ENCODE results near the gene TPH2.

TPH2 gene

DNA sequence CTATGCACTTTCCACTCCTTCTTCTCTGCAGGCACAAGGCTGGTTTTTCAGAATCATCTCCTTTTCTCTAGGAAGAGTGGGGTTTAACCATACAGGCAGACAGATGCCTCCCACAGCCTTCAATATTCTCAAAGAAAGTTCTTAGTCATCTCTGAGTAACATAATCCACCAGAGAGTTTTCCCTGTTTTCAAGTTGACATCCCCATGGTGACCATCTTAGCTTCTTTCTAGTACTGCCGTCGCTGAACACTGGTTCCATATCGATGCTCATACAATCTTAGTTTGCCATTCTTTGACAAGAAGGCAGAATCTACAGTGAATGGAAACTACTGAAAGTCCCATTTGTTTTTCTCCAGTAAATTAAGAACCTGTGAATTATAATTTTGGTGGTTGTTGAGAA, 28.6 kb downstream of the TPH2 start:
- no peak for DNase-seq

DNA sequence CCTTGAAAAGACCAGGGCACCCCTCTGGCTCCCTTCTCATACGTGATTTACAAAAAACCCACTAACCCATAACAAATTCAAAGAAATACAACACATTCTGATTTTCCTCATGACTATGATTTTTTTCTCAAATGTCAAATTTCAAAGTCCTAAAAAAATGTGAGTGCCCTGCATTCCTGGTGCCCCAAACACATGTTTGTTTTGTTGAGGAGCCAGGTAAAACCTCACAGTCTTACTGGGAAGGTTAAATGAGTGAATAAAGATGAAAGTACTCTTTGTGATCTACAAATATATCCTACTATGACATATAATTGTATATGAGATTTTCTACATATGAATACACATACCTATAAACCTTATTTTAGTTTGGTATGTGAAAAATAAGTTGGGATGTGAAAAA, 30.7 kb downstream of the TPH2 start:
- DNase-seq = no peak

DNA sequence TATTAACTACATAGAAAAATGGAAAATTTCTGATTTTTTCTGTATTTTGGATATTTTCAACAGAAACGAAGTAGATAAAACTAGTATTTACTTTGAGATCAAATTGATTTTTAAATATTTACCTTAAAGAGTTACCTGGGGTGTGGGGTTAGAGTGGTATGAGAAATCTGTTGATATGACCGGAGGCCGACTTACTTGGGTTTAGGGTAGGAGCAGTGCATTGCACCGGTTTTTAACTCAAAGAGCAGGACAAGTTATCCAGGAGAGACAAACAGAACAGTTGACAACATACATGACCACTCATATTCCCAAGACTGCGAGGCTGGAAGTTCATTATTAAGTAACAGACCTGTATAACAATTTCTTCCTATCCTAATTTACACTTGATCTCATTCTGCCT, 31.4 kb downstream of the TPH2 start:
- no peak for DNase-seq

DNA sequence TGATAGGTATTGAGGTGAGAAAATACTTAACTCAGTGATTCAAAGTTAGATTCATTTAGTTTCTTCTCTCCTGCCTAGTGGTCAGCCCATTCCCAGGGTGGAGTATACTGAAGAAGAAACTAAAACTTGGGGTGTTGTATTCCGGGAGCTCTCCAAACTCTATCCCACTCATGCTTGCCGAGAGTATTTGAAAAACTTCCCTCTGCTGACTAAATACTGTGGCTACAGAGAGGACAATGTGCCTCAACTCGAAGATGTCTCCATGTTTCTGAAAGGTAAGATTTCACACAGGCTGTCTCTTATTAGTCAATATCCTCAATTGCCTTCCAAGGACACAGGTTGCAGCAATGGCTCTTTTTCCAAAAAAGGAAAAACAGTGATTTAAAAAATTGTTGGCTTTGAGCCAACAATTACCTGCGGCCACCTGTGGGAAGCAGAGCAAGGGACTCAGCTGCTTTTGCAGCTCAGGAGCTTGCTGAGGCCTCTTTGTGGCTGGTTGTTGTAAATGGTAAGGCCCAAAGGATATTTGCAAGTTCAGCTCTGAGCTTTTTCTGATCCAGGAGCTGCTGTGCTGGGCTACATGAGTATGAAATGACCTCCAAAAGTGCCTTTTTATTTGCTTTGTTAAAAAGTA, 33.9 kb downstream of the TPH2 start:
- DNase-seq = no peak

DNA sequence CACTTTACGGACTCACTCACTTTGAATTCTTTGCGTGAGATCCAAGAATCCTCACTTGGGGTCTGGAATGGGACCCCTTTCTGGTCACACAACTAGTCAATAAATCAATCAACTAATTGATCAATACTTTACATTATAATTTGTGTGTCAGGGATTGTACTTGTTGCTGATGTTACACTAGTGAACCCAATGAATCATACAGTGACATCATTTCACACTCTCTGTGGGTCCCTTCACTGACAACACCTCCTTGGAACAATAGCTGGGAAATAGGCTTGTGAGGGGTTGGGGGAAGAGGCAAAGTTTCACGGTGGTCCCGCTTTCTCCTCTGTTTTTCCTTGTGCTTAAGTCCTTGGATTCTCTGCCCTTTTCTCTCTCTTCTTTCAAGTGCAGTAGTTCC, 35.0 kb downstream of the TPH2 start:
- DNase-seq = no peak

DNA sequence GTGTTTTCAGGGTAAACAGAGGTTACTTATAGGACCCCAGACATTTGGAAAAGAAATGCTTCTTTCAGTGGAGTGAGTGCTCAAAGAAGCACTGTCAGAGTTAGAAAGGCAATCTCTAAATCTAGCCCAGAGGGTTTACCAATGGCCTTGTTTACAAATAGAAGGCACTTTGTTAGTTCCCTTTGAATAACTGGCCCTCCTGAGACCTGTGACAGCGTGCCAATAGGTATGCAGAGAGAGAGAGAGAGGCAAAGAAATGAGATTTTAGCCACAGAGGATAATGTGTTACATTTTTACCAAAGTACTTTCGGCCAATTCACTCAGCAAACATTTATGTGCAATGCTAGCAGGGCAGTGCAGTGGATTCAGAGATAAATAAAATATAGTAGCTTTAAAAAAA, 41.9 kb downstream of the TPH2 start:
- DNase-seq = no peak

DNA sequence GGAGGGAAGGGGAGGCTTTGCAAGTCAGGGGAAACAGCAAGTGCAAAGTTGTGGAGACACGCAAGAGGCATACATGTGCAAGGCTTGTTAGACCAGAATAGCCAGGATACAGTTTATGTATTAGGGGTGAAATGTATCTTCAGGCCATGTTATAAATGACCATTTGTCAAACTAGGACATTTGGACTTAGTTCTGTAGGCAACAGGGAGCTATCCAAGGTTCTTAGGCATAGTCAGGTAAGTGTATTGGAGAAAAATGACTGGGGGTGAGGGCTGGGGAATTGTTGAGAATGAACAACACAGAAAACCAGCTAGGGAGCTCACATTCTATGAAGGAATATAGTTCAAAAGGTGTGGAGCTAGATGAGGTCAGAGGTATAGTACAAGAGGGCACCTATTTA, 42.5 kb downstream of the TPH2 start:
- DNase-seq = no peak

DNA sequence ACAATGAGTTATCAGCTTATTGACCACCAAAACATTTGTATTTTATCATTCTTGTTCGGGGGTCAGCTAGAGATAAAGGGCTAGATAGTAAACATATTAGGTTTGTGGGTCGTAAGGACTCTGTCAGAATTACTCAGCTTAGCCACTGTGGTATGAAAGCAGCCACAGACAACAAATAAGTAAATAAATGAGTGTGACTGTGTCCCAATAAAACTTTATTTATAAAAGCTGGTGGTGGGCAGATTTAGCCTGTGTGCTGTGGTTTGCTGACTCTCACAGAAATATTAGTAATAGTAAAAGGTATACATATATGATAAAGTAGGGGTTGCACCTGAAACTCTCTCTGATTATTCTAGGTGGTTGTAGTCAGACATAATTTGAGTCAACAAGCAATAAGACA, 56.1 kb downstream of the TPH2 start:
- no peak for DNase-seq

DNA sequence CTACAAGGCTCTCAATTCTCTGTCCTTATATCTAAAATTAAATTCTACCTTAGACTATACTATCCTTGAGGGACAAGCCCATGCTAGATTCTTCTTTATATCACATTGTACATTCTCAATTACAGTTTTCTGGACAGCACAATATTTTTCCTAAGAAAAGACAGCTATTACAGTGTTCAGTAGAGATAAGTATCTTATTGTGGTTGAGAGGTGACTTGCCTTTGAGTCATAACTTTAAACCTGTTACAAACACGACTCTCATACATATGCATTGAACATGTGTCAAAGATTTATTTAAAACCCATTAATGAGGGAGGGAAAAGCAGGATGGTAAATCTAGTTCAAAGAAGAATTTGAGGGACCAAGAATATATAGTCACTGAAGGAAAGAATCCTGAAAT, 61.1 kb downstream of the TPH2 start:
- DNase-seq = no peak

DNA sequence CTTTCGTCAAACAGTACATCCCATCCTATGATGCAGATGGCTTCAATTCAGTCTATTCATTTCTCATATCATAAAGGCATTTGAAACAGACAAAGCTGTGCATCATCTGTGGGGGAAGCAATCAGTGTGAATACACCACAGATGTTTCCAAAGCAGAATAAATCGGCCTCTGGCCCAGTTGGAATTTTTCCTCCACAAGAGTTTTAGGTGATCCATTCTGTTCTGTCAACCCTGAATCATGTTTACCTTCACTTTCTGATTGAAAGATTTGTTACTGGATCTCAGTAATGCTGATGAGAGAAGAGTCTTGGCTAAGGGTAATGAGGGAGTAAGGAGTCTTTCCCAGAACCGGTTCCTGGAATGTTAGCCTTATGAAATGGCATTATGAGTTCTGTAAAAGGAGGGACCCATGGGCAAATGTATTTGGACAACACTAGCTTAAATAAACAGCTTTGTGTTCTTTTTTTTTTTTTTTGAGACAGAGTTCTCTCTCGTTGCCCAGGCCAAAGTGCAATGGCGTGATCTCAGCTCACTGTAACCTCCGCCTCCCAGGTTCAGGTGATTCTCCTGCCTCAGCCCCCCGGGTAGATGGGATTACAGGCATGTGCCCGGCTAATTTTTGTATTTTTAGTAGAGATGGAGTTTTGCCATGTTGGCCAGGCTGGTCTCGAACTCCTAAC, 62.5 kb downstream of the TPH2 start:
- DNase-seq = no peak

DNA sequence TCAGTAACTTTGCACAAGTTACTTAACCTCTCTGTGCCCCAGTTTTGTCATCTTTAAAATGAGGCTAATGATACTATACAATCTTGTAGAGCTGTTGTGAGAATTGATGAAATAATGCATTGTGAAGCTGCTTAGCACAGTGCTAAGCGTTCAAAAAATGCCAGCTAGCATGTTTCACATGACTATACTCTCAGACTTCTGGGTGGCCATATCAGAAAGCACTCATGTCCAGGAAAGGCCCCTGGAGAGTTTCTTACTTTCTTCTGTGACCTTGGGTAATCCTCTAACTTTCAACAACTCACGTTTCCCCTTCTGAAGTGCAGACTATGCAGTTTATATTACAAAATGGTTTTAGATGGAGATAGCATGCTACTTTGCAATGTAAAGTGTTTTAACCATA, 68.1 kb downstream of the TPH2 start:
- DNase-seq = no peak

DNA sequence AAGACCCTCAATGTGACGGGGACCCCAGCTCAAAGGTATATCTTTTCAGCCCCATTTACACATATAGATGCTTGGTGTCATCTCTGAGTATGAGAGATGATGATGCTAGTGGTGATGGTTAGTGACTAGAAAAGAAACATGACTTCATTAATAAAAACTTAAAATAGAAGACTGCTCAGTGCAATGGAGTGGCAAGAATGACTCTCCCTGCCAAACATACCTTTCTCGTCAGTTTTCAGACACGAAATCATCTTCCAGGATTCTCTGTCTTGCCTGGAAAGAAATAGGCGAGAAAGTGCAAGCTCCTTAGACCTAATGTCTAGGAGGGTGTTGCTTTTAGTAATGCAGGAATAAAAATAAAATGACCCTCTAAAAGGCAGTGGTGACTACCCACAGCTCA, 71.7 kb downstream of the TPH2 start:
- no peak for DNase-seq

DNA sequence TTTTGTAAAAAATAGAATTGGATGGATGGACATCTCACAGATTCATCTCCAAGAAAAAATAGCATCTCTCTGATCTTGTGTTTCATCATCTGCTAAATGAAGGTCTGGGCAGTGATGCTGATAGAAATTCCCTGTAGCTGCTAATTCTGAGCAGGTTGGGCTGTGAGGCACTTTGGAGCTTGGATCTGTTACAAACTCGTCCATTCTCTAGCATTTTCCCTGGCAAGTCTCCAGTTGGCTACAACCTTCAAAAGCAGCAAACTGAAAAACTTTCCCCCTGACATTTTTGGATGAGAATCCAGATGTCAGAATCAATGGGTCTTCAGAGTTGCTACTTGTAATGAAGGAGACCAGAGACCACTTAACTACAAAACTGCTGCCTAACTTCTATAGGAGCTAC, 72.7 kb downstream of the TPH2 start:
- no peak for DNase-seq

DNA sequence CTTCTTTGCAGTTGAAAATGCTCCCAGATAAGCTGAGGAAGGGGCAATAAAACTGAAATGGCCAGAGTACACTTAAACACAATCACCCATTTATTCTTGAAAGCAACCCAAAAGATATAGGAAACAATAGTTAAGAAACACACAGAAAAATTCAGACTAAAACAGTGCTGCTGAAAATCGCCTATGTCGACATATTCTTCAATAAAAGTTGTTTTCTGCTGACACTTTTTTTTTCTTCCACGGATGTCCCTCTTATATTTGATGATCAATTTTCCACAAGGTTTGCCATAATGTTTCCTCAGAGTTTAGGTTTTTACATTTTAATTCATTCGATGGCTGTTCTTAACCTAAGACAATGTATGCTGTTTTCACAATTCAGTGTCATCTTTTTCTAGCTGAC, 74.2 kb downstream of the TPH2 start:
- DNase-seq = no peak

DNA sequence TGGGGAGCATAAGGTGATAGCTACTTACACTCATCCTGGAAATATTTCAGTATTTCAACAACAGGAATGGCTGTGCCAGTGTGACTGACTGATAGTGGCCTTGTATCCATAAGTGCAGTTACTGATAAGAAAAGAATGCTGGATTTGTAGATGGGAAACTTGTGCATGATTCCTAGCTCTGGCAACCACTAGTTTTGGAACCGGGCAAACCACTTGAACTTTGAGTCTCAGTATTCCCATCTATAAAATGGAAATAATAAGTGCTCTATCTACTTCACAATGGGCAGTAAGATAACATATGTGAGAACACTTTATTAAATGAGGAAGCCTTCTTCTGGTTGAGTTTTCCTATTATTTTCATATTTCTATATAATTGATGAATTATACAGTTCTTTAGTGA, 77.2 kb downstream of the TPH2 start:
- DNase-seq = no peak

DNA sequence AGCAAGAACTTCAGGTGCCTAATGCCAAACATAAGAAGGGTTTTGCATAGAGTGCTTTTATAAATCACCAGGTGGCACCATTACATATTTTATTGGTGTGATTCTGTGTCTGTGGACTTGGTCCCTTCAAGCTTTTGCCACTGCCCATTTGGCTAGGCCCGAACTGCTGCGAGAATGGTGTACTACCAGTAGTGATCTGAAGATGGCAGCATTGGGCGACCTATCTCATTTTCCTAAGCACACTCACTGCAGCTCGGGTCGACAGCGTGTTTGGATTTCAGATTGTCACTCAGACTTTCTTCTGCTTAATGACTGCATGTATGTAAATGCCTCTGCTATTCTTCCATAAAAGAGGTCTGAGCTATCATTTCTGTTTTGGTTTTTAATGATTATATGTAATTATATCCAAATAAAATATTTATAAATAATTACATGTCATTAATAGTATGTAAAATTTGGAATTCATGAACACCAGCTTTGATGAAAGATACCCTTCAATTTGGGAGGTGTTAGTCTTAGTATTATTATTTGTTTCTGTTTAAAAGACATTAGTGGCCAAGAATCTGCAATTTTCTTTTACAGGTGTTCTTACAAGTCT, 78.5 kb downstream of the TPH2 start:
- peak; percentile 48 for DNase-seq

DNA sequence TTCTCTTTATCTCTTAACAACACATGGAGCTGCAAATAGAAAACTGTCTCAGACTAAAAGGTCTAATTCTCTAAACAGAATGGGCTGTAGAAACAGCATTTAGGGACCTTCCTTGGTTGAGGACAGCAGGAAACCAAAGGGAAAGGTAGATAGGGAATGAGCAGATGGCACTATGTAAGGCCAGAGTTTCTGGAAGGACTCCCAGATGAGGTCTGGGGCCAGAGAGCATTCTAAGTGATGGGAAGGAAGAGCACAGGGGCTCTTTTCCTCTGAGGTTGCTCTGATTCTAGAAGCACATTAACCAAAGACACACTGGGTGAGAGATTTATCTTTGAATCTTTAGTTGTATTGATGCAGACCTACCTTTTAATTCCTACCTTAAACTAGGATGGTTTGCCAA, 79.4 kb downstream of the TPH2 start:
- no peak for DNase-seq

DNA sequence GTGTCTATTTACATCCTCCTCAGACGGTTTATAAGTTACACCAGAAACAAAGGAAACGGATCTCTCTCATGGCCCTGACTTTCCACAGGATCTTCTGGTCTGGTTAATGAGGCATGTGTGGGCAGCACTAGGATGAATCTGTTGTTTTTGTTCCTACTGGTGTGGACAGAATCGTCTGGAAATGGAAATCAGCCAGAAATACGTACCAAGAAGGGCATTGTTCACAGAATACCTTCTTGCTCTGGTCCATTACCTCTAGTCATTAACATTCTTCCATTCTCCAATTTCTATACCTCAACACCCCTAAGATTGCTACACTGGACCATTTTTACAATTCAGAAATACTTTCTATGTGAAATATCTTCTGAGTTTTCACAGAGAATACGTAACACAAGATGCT, 86.0 kb downstream of the TPH2 start:
- DNase-seq = no peak

DNA sequence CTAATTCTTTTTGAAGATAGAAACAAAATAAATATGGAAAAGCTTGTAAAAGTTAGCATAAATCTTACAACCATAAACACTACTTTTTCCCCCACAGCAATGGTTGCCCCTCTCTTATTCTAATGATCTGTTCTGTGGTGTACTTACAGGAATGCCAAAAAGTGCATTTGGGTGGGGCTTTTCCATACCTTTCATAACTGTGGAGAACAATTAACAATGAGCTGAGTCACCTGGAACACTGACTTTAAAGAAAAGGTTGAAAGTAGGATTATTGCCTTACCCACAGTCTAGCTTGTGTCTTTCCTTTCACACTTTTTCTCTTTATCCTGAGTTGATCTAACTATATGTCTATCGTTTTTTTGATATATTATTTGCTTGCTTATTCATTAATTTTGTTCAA, 86.9 kb downstream of the TPH2 start:
- DNase-seq = no peak

DNA sequence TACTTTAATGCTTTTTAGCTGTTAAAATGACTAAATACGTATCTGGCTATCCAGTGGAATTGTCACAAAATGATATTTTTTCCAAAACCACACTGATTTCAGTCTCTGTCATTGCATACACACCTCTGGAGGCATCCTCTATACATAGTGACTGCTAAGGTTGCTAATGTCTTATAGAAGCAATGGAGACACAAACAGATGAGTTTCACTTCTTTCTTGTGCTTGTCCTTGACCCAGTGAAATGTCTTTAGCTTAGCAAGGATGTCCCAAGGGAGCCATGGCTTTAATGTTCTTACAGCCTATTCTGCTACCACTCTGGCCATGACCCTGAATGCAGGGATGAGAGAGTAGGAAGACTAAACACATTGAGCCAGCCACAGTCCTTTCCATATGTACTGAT, 90.3 kb downstream of the TPH2 start:
- no peak for DNase-seq

DNA sequence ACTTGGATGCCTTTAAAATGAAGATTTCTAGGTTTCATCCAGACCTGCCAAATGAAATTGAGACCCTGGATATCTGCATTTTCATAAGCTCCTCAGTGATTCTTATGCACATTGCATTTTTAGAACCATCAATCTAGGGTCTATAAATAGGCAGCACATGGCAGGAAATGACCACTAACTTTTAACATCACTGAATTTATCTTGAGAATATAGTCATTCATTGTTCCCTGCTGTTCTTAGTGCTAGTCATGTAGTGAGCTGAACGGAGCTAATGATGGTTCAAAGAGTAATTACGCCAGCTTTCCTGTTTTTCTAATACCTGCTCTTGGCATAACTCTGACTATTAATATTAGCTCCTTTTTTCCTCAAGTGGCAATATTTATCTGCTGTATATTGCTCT, 91.6 kb downstream of the TPH2 start:
- no peak for DNase-seq

DNA sequence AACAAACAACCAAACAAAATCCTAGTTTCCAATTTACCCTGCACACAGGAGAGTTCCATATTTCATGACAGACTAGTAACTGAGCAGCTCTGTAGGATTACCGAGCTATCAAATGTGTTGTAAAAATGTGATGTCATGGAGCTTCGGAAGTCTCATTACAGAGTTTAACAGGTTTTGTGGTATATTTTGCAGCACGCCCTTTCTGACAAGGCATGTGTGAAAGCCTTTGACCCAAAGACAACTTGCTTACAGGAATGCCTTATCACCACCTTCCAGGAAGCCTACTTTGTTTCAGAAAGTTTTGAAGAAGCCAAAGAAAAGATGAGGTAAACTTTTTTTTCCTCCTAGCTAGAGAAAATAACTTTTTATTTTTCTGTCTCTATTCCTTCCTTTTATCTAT, 92.4 kb downstream of the TPH2 start:
- no peak for DNase-seq

DNA sequence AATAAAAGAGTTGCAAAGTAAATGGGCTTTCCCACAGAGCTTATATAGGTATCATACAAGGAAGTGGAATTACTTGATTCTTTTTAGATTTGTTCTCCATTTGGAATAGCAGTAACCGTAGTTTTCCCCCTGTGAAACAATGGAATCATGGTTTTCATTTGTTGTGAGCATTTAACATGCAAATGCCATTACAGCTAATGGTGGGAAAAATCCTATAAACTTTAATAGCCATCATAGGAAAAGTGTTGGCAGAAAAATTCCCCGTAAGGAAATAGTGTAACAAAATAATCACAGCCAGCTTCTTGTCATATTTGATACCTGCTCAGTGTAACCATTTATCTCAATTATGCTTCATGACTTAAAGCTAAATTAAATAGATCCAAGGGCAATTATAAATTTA, 95.3 kb downstream of the TPH2 start:
- DNase-seq = no peak

DNA sequence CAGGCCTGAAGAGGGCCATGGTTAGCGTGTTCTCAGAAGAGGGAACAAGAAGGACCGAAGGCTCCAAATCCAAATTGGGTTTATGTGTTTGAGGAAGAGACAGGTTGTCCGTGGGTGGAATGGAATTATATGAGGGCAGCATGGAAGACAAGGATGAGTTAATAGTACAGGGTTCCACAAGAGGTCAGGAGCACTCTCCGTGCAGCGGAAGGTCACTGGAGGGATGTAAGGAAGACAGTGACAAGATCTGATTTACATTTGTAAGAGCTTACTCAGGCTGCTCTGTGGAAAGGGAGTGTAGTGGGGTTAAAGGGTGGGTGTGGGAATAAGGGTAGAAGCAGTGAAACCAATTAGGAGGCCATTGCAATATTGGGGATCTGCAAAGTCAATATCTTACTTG, 97.0 kb downstream of the TPH2 start:
- no peak for DNase-seq

DNA sequence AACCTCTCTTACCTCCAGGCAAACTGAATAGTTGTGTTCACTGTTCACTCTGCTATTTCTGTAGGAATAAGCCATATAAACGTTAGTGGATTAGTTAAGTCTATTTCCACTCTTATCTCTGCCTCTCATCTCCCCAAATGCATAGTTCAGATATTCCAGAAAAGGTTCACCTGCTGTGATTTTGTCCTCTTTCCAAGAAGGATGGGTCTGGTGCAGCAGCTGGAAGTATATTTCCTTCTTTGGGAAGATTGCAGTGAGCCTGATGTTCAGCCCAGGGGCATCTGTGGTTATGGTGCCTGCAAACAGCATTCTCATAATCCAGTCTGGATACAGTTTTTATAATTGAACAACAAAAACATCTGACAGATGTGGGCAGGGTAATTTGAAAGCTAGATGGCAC, 97.7 kb downstream of the TPH2 start:
- no peak for DNase-seq
